Measurements from ENCODE around the gene RACK1. TPM values are rescaled to one million over a fixed set of nuclear protein-coding genes. Genes with fewer than 3 reads are reported as not detected.

RACK1 gene
- total and polyA plus RNA-seq, 3 experiments from 2014 or later = 1,821 to 2,398 (median 2,341) TPM

GRCh38 chr5:181242031-181242451 is 1.7 kb downstream of the RACK1 start:
- H3K4me3 ChIP-seq (ENCODE audit: low read length) = peak overlapping the region; percentile 95
- H3K4me3 Mint-ChIP-seq = peak overlapping the region; percentile 94 to 99 (median 97)
- no peaks in the 10 kb centered on the region for H3K27me3 ChIP-seq (ENCODE audit: insufficient read depth, low read length, poor library complexity, severe bottlenecking)
- ChIA-PET POLR2A (interaction anchor here (4.3 to 8.9 kb wide), 3 partner anchors 19 to 53 kb away, joined by 30 to 94 read pairs (median 70); partner anchors contain the start of genes TRIM41 and TRIM52), CTCF (interaction anchor here (1.0 to 1.8 kb wide), 3 partner anchors 15 to 20 kb away, joined by 3 to 5 read pairs (median 4); partner anchors contain the start of gene TRIM52)
- H3K36me3 ChIP-seq (ENCODE audit: insufficient read depth, low read length) = peaks cover 45% of the 10 kb centered on the region
- H3K9me3 ChIP-seq (ENCODE audit: low read length) = no peaks in the 10 kb centered on the region
- peaks cover 0 to 3% of the 10 kb centered on the region in 2 donors for H3K27me3 Mint-ChIP-seq
- H3K4me1 ChIP-seq (ENCODE audit: insufficient read depth, low read length) = peaks cover 53% of the 10 kb centered on the region
- H3K27ac Mint-ChIP-seq = peak overlapping the region; percentile 95 to 99 (median 98)
- H3K9me3 Mint-ChIP-seq = no peaks in the 10 kb centered on the region
- no peak for DNase-seq
- H3K27ac ChIP-seq (ENCODE audit: low read depth, low read length) = peak overlapping the region; percentile 96
- peaks cover 62 to 70% (median 64%) of the 10 kb centered on the region in 3 donors for H3K4me1 Mint-ChIP-seq
- peaks cover 19 to 73% (median 25%) of the 10 kb centered on the region in 3 donors for H3K36me3 Mint-ChIP-seq

- peaks cover 59 to 67% (median 63%) of the 10 kb centered on the region in 3 donors for H3K4me1 Mint-ChIP-seq
- H3K36me3 ChIP-seq (ENCODE audit: insufficient read depth, low read length) = peaks cover 51% of the 10 kb centered on the region
- no peaks in the 10 kb centered on the region for H3K9me3 ChIP-seq (ENCODE audit: low read length)
- H3K4me3 Mint-ChIP-seq = peak overlapping the region; percentile 94 to 99 (median 97)
- H3K27me3 ChIP-seq (ENCODE audit: insufficient read depth, low read length, poor library complexity, severe bottlenecking) = no peaks in the 10 kb centered on the region
- H3K27ac ChIP-seq (ENCODE audit: low read depth, low read length) = peak overlapping the region; percentile 96
- peaks cover 0 to 3% of the 10 kb centered on the region in 2 donors for H3K27me3 Mint-ChIP-seq
- H3K4me1 ChIP-seq (ENCODE audit: insufficient read depth, low read length) = peaks cover 49% of the 10 kb centered on the region
- H3K4me3 ChIP-seq (ENCODE audit: low read length) = peak overlapping the region; percentile 95
- H3K9me3 Mint-ChIP-seq = no peaks in the 10 kb centered on the region
- CTCF ChIA-PET = interaction anchor here (1.0 to 1.8 kb wide), 3 partner anchors 16 to 20 kb away, joined by 3 to 5 read pairs (median 4); partner anchors contain the start of gene TRIM52
- H3K36me3 Mint-ChIP-seq = peaks cover 19 to 78% (median 27%) of the 10 kb centered on the region in 3 donors
- POLR2A ChIA-PET = interaction anchor here (4.3 to 8.9 kb wide), 3 partner anchors 18 to 53 kb away, joined by 30 to 94 read pairs (median 70); partner anchors contain the start of genes TRIM41 and TRIM52
- no peak for DNase-seq
- peak overlapping the region; percentile 95 to 99 (median 98) for H3K27ac Mint-ChIP-seq
Measured at GRCh38 chr5:181241393-181241975, 2.2 kb downstream of the RACK1 start.

- Histone ChIP-seq H3K27me3 (ENCODE audit: insufficient read depth, low read length, poor library complexity, severe bottlenecking) (no peaks in the 10 kb centered on the region), H3K4me3 (ENCODE audit: low read length) (no peak overlapping the region), H3K9me3 (ENCODE audit: low read length) (no peaks in the 10 kb centered on the region), H3K36me3 (ENCODE audit: insufficient read depth, low read length) (peaks cover 71% of the 10 kb centered on the region), H3K4me1 (ENCODE audit: insufficient read depth, low read length) (peaks cover 31% of the 10 kb centered on the region), H3K27ac (ENCODE audit: low read depth, low read length) (peak overlapping the region; percentile 29)
- CTCF ChIA-PET = interaction anchor here (0.8 to 1.7 kb wide), 5 partner anchors 15 to 32 kb away, joined by 3 to 5 read pairs (median 3); partner anchors contain the start of gene TRIM52
- Mint-ChIP-seq H3K27ac (peak overlapping the region; percentile 43 to 97 (median 79)), H3K9me3 (no peaks in the 10 kb centered on the region), H3K36me3 (peaks cover 19 to 97% (median 32%) of the 10 kb centered on the region in 3 donors), H3K4me1 (peaks cover 40 to 45% (median 42%) of the 10 kb centered on the region in 3 donors), H3K27me3 (peaks cover 0 to 3% of the 10 kb centered on the region in 2 donors), H3K4me3 (peak overlapping the region in 4 of 7 donors; percentile 5 to 62 (median 52))
- POLR2A ChIA-PET = interaction anchor here (0.6 to 6.1 kb wide), 2 partner anchors 16 to 20 kb away, joined by 3 to 70 read pairs; partner anchors contain the start of gene TRIM41
- DNase-seq = no peak
Measured at GRCh38 chr5:181239062-181239663, 4.5 kb downstream of the RACK1 start.

- Histone ChIP-seq H3K27ac (ENCODE audit: low read depth, low read length) (no peak overlapping the region), H3K9me3 (ENCODE audit: low read length) (no peaks in the 10 kb centered on the region), H3K4me1 (ENCODE audit: insufficient read depth, low read length) (peaks cover 27% of the 10 kb centered on the region), H3K27me3 (ENCODE audit: insufficient read depth, low read length, poor library complexity, severe bottlenecking) (no peaks in the 10 kb centered on the region), H3K4me3 (ENCODE audit: low read length) (no peak overlapping the region), H3K36me3 (ENCODE audit: insufficient read depth, low read length) (peaks cover 82% of the 10 kb centered on the region)
- H3K4me3 Mint-ChIP-seq = peak overlapping the region in 1 of 7 donors; percentile 27
- DNase-seq = no peak
- ChIA-PET CTCF (no interaction called here), POLR2A (no interaction called here)
- peak overlapping the region in 7 of 8 donors; percentile 26 to 82 (median 58) for H3K27ac Mint-ChIP-seq
- H3K36me3 Mint-ChIP-seq = peaks cover 19 to 95% (median 34%) of the 10 kb centered on the region in 3 donors
- no peaks in the 10 kb centered on the region for H3K9me3 Mint-ChIP-seq
- peaks cover 31 to 40% (median 39%) of the 10 kb centered on the region in 3 donors for H3K4me1 Mint-ChIP-seq
- H3K27me3 Mint-ChIP-seq = peaks cover 0 to 3% of the 10 kb centered on the region in 2 donors
Measured at GRCh38 chr5:181237729-181238385, 5.8 kb downstream of the RACK1 start.

GRCh38 chr5:181236954-181237641 is 6.6 kb downstream of the RACK1 start:
- Histone ChIP-seq H3K4me3 (ENCODE audit: low read length) (no peak overlapping the region), H3K27me3 (ENCODE audit: insufficient read depth, low read length, poor library complexity, severe bottlenecking) (no peaks in the 10 kb centered on the region), H3K27ac (ENCODE audit: low read depth, low read length) (no peak overlapping the region), H3K36me3 (ENCODE audit: insufficient read depth, low read length) (peaks cover 84% of the 10 kb centered on the region), H3K4me1 (ENCODE audit: insufficient read depth, low read length) (peaks cover 20% of the 10 kb centered on the region), H3K9me3 (ENCODE audit: low read length) (no peaks in the 10 kb centered on the region)
- Mint-ChIP-seq H3K27me3 (peaks cover 0 to 2% of the 10 kb centered on the region in 2 donors), H3K4me3 (peak overlapping the region in 1 of 7 donors; percentile 42), H3K27ac (peak overlapping the region in 7 of 8 donors; percentile 10 to 70 (median 39)), H3K4me1 (peaks cover 25 to 35% (median 32%) of the 10 kb centered on the region in 3 donors), H3K36me3 (peaks cover 20 to 94% (median 36%) of the 10 kb centered on the region in 3 donors), H3K9me3 (no peaks in the 10 kb centered on the region)
- POLR2A ChIA-PET = interaction anchor here (1.0 to 3.9 kb wide), 2 partner anchors 12 to 14 kb away, joined by 3 to 20 read pairs; partner anchors contain the start of gene TRIM41
- CTCF ChIA-PET = interaction anchor here (0.8 kb wide), 1 partner anchor 48 kb away, joined by 3 read pairs; no protein-coding TSS in a partner anchor
- DNase-seq = no peak

- CTCF ChIA-PET = interaction anchor here (0.8 kb wide), 1 partner anchor 47 kb away, joined by 3 read pairs; no protein-coding TSS in a partner anchor
Measured at GRCh38 chr5:181236471-181236870, 7.2 kb downstream of the RACK1 start.

More at GRCh38 chr5:181236471-181236870, 7.2 kb downstream of the RACK1 start:
- no peaks in the 10 kb centered on the region for H3K27me3 ChIP-seq (ENCODE audit: insufficient read depth, low read length, poor library complexity, severe bottlenecking)
- peak overlapping the region in 1 of 7 donors; percentile 42 for H3K4me3 Mint-ChIP-seq
- peaks cover 21 to 94% (median 32%) of the 10 kb centered on the region in 3 donors for H3K36me3 Mint-ChIP-seq
- H3K9me3 ChIP-seq (ENCODE audit: low read length) = no peaks in the 10 kb centered on the region
- no peaks in the 10 kb centered on the region for H3K9me3 Mint-ChIP-seq
- H3K4me3 ChIP-seq (ENCODE audit: low read length) = no peak overlapping the region
- peaks cover 19 to 30% (median 26%) of the 10 kb centered on the region in 3 donors for H3K4me1 Mint-ChIP-seq
- H3K27ac ChIP-seq (ENCODE audit: low read depth, low read length) = no peak overlapping the region
- peaks cover 79% of the 10 kb centered on the region for H3K36me3 ChIP-seq (ENCODE audit: insufficient read depth, low read length)
- H3K4me1 ChIP-seq (ENCODE audit: insufficient read depth, low read length) = peaks cover 14% of the 10 kb centered on the region
- peak overlapping the region in 4 of 8 donors; percentile 42 to 75 (median 64) for H3K27ac Mint-ChIP-seq
- POLR2A ChIA-PET = interaction anchor here (1.0 to 3.9 kb wide), 2 partner anchors 12 to 14 kb away, joined by 3 to 20 read pairs; partner anchors contain the start of gene TRIM41
- H3K27me3 Mint-ChIP-seq = peaks cover 0 to 2% of the 10 kb centered on the region in 2 donors
- no peak for DNase-seq

Data from CD8-positive, alpha-beta memory T cell (primary cell).